HuH-7.5 (cell line): ENCODE results near the gene SLC44A4.

Source experiments
- DNase-seq: peaks from one replicate; pipeline ENCODE4 v3.0.0; 2011; ENCODE audit warnings: low spot score

The SLC44A4 gene

DNA sequence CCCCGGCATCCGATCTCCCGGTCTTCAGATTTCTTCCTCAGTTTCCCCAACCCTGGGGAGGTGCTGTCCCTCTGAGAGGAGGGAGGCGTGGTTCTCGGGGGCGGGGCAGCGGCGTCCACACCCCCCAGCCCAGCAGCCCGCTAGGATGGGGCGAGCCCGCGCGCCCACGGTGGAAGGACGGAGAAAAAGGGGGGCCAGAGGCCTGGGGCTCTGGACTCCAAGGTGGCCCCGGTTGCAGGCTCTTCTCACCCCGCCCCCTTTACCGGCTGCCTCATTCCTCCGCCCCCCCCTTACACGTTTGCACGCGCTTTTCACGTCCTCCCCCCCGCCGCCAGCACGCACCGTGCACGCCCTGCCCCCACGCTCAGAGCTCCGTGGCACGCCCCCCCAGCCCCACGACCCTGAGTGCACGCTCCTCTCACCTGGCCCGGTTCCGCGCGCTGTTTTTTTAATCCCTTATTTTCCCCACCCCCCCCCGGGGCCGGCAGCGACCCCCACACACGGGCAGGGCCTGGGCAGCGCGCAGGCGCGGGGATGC lies 22.7 kb upstream of the SLC44A4 start:
- DNase-seq = peak; percentile 36

DNA sequence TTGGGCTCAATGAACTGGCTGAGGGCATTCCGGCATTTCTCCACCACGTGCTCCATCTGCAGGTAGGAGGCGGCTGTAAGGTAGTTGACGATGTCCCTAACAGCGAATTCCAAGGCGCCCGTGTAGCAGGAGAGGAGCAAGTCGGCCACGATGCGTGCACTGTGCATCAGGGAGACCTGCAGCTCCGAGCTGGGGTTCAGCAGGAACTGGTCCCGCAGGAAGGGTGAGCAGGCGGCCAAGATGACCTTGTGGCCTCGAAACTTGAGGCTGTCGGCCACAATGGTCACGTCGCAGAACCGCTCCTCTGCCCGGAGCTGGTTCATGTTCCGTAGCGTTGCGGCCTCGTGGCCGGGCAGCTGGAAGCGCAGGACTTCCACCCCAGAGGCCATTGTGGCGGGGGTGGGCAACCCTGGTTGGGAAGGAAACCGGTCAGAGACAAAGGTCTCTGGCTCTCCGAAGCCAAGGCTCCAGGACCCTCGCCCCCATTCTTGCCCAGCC lies 22.2 kb upstream of the SLC44A4 start:
- no peak for DNase-seq

DNA sequence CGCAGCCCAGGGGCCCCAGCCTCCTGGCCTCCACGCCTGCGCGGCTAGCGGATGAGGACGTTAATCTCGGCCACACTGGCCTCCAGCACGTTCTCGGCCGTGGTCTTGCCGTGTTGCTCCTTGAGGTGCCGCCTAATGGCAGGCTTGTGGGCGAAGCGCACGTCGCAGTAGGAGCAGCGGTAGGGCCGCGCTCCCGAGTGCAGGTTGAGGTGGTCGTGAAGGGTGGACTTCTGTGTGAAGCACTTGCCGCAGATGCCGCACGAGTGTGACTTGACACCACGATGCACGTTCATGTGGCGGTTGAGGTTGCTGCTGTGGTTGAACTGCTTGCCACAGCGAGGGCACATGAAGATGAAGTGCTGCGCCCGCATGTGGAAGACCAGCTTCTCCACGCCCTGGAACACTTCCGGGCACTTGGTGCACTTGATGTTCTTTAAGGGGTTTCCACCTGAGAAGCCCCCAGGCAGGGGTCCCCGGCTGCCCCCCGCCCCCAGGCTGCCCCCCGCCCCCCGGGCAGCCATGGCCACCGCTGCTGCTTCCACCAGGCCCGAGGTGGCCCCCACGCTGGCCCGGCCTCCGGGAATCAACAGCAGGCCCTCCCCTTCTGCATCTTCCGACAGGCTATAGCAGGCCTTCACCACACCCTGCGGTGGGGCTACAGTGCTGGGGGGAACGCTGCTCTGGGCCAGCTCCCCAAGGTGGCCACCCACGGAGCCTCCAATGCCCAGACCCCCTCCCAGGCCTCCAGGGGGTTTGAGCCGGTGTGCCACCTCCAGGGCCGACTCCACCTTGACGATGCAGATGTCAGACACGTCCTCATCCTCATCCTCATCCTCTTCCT lies 21.3 kb upstream of the SLC44A4 start:
- DNase-seq = no peak

DNA sequence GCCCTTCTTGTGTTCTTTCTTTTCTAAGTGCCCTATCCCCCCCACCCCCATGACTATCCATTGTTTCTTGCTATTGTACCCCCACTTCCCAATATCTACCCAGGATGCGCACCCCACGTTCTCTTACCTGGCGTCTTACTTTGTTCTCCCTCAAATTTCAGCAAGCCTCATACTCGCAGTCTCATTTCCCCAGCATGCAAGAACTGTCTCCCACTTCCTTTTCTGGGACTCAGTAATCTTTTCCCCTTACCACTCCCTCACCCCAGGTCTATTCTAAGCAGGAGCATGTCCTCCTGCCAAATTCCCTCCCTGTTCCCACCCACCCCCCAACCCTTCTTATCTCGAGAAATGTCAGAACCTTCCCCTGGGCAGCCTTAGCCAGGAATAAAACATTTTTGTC lies 20.4 kb upstream of the SLC44A4 start:
- no peak for DNase-seq

DNA sequence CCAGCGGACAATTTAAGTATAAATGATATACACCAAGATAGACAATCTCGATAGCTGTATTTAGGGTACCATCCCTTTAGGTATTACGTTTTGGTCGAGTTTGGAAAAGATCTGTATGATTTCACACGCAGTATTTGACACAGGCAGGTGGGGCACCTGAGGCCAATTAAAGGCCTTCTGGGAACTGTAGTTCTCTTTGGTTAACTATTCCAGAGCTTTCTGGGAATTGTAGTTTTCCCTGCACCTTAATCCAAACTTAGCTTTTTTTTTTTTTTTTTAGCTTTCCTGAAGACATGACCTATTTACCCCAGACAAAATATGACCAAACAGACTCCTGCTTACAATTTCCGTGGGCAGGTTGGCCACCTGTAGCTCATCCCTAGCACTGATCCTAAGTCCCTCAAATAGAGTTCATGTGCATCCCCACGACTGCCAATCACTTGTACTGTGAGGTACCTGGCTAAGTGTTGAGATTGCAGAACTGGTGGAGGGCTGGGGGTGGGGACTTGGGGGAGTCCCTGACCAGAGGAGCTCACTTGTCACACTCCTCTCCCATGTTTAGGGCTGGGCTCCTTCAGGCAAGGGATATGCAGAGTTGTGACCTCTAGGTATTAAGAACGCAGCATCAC lies 19.7 kb upstream of the SLC44A4 start:
- peak; percentile 59 for DNase-seq

DNA sequence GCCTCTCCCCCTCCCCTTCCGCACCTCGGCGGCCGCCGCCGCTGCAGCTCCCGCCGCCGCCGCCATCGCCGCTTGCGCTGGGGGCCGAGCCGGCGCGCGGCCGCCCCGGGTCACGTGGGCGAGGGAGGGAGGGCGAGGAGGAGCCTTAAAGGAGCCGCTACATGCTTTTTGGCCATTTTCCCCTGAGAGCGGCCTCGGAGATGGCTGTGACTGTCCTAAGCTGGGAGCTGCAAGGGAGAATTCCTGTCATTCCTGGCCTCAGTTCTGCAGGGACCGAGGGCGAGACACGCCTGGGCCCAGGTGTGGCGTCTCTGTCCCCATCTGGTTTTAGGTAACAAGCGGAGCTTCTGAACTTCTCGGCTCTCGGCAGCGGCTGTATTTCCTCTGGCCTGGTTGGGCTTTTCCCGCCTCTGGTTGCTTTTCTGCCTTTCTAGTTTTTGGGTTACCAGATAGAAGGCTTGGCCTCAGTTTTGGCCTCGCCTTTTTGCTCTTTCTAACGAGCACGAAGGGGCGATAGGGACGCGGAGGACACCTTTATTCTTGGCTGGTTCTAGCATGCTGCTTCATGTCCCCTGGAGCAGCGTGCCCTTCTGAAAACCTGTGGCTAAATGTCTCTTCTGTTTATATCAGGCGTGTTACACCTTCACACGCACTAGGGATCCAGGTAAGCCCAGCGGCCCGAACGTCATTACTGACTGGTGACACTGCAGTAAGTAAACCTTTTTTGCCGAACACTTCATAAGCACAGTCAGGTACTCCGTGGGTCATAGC lies 19.0 kb upstream of the SLC44A4 start, which contains the start of gene EHMT2:
Gene EHMT2 (minus strand): TSS at position 87 of the 771 bp plus-strand sequence. CDS start 21 bp downstream, at position 66.
- peak; percentile 77 for DNase-seq

DNA sequence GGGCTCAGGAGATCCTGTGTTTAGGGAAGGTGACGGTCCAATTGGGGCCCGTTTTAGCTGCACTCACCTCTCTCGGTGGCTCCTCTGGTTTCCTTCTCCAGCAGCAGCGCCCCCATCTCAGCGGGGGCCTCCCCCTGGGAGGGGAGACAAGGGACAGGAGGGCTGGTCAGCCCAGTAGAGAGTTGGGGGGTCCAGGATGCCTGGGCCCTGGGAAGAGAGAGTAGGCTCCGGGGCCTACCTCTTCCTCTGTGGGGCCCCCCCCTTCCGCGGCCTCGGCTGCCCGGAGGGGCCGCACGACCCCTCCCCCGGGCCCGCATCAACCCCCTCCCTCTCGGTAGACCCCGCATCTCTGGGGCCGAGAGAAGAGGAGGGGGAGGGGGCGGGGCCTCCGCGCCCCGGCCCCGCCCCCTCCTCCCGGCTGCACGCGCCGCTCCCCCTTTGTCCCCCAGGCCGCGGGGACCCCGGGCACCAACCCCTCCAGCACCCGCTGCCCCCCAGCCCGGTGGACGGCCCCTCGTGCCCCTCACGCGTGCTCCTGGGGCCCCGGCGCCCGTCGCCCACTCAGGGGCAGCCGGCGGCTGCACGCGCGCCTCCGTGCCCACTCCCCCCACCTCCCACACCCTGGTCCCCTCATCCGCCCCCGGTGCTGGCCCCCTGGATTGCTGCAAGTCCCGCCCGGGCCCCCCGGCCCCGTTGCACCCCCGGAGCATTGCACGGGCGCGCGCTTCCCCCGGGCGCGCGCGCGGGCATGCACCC lies 18.2 kb upstream of the SLC44A4 start:
- DNase-seq = no peak

DNA sequence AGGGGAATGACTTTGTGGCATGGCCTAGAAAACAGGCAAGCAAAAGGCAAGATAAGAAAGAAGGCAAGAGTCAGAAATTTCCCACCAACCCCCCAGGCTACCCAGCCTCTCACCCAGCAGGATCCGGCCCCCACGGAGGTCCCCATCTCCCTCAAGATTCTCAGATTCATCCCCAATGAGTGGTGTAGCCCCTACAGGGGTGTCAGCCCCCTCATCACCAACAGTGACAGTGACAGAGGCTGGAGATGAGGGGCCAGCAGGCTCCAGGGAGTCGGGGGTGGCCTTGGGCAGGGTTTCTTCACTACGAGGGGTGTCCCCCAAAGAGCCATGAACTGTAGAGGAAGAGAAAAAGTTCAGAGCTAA lies 17.7 kb upstream of the SLC44A4 start:
- DNase-seq = no peak

DNA sequence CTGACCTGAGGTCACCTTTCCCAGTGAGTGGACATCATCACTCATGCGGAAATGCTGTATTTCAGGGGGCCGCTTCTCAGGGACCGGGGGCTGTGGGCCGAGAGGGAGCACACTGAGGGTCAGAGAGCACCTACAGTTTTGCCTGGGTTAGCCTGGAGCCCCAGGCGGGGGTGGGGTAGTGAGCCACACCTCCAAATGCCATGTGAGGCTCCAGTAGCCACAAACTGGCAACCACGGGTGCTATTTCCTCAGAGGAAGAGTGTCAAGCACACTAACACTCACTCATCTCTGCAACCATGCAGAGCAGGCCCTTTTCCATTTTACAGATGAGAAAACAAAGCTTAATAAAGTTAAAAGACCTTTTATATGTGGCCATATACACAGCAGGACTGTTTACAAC lies 14.0 kb upstream of the SLC44A4 start:
- DNase-seq = no peak

DNA sequence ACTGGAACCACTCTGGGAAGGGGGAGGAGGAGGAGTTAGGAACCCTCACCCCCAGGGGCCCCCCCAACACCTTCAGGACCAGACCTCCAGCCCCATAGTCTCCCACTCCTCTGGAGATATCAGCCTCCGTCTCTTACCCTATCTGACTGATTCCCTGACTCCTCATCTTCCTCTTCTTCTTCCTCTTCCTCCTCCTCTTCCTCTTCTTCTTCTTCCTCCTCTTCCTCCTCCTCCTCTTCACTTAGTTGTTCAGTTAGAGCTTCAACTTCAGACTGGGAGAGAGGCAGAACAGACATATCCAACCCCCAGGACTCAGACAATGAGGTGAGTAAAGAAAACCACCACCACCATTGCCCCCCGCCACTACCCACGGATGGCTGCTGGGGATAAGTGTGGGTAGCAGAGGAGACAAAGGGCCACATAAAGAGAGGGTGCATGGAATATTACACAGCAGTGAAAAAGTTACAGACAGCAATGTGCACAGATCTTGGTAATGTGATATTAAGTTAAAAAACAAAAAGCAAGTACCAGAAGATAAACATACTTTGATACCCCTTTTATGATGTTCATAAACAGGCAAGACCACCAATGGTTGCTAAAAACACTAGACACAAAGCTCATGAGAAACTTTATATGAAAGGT lies 10.7 kb upstream of the SLC44A4 start:
- DNase-seq = no peak

DNA sequence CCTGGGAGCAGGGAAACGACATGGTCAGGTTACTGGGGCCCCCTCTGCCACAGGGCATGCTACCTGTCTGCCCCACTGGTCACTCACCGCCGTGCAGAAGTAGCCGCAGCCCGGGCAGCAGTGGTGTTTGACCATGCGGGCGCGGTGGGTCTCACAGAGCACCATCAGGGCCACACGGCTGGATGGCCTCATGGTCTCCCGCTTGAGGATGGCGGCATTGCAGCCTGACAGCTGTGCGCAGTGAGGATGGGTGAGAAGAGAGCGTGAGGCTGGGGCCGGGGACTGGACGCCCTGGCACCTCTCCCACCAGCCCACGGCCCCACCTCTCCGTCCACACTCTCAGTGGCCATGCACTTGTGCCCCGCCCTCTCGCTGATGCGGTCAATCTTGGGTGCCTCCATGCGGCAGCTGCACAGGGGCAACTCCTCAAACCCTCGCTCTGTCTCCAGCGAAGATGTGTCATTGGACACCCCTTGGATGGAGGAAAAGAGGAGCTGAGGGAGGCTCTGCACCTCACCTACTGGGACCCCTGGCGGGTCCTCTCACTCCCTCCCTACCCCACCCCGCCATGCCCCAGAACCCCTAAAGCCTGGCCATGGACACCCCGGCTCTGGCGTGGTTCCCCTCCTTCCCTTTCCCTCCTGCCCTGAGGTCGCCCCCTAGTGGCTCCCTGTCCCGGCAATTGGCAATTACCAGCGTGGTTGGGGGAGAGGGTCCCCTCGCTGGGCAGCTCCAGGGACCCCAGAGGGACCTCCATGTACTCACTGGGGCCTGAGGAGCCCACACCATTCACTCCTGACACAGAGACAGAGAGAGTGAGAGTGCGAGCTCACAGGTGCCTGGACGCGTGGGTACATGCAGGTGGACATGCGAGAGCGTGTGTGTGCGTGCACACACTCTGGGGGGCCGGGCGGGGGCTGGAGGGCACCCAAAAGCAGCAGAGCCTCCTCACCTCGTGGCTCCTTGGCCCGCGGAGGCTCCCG lies 9.8 kb upstream of the SLC44A4 start:
- DNase-seq = no peak

DNA sequence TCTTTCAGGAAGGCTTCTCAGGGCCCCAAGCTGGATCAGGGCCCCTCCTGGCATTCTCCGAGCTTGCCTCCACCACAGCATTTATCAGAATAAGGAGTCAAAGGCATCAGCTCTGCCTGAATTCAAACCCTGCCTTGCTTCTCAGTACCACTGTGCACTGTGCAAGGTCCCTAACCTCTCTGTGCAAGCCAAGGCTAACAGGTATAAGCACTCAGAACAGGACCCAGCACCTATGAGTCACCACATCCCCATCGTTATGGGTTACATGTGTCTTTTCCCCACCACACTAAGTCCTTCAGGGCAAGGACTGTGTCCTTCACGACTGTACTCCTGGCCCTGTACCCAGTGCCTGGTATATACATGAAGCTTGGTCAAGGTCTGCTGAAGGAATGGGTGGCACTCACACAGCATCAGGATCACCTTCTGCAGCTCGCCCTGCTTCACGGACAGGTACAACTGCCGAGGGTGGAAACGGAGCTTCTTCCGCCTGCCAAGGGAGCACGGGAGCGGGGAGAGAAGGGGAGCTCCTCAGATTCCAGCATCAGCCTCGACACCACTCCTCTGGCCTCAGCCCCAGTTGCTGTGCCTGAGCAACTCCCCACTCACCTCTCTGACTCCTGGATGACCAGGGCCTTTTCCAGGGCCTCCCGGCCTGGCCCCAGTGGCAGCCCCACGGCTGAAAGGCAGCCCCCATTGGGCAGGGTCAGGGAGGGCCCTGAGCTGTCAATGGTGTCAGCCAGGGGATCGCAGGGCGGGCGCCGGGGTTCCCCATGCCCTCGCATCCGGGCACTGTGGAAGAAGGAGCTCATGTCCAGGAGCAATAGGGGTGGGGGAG lies 8.6 kb upstream of the SLC44A4 start:
- no peak for DNase-seq

DNA sequence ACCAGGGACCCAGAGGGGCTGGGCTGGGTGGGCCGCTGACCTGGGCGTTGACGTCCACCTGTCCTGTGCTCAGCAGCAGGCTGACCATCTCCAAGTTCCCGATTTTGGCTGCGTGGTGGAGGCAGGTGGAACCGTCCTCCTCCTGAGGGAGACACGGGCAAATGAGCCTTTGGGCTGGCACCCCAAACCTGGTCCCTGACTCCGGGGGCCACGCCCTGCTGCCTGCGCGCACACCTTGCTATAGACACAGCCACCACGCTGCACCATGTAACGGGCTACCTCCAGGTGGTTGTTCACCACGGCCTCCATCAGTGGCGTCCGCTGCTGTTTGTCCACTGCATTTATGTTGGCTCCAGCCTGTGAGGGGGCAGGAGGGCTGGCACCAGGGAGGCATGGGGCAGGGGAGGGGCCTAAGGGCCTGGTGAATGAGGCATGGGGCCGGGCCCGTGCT lies 7.8 kb upstream of the SLC44A4 start:
- no peak for DNase-seq

DNA sequence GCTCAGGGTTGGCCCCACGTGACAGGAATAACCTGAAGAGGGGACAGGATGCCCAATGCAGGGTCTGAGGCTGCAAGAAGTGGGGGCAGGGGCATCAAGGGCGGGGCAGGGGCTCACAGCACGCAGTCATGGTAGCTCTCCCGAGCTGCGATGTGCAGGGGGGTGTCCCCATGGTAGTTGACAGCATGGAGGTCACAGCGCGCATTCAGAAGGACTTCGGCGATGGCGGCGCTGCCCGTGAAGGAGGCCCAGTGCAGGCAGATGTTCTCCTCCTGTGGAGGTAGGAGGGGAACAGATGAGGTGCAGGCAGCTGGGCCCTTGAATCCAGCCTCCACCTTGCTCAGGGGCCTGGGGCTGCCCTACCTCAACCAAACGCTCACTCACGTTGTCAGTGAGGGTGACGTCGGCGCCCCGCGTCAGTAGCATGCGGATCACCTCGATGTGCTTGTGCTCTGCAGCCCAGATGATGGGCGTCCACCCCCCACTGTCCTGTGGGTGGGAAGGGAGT lies 5.8 kb upstream of the SLC44A4 start:
- DNase-seq = no peak

DNA sequence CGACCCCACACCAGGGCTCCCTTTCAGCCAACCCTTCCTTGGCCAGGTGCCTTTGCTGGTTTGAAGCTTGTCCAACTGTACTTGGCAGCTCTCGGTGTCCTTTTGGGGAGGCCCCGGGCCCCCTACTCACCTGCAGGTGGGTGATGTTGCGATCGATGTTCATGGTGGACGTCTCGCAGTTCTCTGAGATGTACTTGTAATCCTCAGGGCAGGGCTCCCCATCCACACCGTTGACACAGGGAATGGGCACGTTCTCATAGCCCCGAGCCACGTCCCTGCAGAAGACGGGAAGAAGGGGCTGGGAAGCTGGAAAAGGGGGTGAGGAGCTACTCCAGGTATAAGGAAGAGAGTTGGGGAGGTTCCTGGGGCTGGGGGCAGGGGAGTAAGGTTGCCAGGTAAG lies 4.9 kb upstream of the SLC44A4 start:
- no peak for DNase-seq

DNA sequence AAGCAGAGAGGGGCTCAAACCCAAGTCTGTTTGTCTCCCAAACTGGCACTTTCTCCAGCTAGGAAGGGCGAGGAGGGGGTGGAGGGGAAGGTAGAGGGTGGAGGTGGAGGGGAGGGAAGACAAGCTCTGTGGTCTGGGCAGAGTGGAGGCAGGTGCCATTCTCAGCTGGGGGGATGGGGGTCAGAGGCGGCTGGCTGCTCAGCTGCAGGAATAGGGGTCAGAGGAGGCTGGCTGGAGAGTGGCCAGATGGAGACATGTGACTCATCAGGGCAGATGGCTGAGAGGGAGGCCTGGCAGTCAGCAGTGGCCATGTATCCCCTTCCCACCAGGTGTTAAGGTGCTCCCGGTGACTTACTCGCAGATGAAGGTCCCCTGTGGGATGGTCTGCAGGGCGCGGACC lies 3.5 kb upstream of the SLC44A4 start:
- no peak for DNase-seq

DNA sequence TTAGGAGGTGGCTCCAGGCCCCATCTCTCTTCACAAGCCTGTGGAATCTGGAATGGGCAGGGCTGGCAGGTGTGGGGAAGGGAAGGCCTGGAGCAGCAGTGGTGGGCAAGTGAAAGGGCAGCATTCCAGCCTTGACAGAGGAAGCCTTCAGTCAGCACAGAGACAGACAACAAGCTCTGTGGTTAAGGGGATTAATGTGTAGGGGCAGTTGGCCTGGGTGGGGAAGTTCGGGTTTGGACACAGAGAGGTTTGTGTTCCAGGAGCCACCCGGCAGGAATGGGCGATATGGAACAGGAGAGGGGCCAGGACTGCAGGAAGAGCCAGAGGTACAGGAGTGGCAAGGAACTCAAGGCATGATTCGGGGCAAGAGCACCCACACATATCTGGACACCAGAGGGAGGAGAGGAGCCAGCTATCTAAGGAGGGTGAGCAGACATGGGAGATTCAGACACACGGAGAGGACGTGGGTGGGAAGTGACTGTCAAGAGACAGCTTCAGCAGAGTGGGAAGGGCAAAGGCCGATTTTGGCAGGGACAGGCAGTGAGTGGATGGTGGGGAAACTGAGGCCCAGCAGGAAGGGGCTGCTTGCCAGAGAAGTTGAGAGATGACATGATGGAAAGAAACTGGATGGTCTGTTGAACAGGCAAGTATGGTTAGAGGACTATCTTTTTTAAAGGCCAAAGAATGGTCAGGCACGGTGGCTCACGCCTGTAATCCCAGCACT lies 2.5 kb upstream of the SLC44A4 start:
- no peak for DNase-seq

DNA sequence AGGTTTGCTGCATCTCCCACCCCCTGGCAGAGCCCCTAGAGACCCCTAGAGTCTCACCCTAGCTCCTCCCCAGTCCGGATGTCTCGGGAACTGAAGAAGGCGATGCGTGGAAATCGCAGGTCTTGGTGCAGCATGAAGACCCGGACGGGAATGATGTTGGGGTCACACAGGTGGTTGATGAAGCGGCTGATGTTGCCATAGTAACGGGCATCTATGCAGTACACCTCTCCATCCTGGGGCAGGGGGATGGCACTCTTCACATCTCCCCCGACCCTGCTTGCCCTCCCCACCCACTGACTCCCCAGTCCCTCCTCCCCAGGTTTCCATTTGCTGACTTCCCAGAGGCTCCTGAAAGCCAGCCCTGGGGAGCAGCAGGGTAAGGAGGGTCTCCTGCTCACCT lies 1.8 kb upstream of the SLC44A4 start:
- DNase-seq = no peak
